Epidermal melanocyte (primary cell): Measurements from ENCODE around the gene HMGN3.

Experiments used
- DNase-seq: peaks from one replicate; pipeline ENCODE4 v3.0.0; 2011; ENCODE audit warnings: low spot score; ENCODE audit not compliant: insufficient read length

HMGN3 gene

DNA sequence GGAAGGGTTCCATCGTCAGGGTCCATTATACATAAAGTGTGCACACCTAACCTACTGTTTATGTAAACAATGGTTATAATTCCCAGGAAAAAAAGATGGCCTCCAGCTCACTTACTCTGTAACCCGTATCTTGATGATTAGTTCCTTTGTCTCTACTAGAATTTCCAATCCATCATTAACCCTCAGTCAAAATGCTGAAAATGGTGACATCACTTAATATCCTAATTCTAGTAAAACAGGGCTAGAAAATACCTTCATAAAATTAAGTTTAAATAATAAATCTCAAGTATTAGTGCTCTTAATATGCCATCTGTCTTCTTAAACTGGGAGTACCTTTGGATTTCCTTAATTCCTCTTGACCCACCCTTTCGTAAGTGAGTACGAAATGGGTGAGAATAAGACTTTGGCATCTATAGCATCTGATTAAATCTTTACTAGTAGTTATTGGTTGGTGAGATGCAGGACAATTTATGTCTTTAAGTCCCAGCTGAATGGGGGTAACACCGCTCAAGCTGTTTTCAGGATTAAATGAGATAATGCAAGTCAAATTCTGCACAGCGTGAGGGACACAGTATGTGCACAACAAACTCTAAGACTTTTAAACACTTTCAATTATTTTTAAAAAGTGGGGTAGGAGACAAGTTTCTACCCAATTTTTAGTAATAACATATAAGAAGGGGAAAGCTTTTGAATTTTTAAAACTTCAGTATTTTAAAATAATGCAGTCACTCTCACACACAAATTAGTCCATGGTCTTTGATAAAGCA is 1.6 kb downstream of the HMGN3 start:
- DNase-seq: no peak

- no peak for DNase-seq
Observed at GRCh38 chr6:79231666-79232065, 2.8 kb downstream of the HMGN3 start.

- no peak for DNase-seq
Observed at GRCh38 chr6:79231101-79231500, 3.4 kb downstream of the HMGN3 start.

DNA sequence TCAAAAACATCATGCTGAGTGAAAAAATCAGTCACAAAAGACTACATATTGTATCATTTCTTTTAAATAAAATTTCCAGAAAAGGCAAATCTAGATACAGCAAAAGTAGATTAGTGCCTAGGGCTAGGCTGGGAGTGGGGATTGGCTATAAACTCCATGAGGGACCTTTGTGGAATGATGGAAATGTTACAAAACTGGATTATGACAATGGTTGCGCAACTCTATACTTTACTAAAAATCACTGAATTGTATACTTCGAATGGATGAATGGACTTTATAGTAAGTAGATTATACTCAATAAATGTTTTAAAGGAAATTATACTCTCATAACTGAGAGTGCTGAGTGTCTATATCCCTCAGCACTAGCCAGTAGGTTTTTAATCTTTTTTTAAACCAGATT is 4.3 kb downstream of the HMGN3 start:
- DNase-seq: no peak

DNA sequence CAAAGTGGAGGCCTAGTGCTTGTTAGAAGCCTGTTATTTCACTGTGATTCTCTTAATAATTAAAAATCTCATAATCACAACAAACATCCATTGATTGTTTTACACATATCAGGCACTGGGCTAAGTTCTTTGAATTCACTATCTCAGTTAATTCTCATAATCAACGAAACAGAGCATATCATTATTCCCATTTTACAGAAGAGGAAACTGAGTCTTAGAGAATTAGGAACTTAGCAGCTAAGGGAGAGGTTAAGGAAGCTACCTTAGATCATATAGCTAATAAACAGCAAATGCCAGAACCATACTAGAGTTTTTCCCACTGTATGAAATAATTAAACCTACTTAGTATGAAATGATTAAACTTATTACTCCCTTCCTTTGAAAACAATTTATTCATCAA is 7.0 kb downstream of the HMGN3 start:
- no peak for DNase-seq

- DNase-seq: no peak
Observed at GRCh38 chr6:79226660-79227059, 7.8 kb downstream of the HMGN3 start.

- DNase-seq: no peak
Observed at GRCh38 chr6:79225717-79226599, 8.5 kb downstream of the HMGN3 start.

GRCh38 chr6:79223611-79224404 is 10.7 kb downstream of the HMGN3 start:
- no peak for DNase-seq

DNA sequence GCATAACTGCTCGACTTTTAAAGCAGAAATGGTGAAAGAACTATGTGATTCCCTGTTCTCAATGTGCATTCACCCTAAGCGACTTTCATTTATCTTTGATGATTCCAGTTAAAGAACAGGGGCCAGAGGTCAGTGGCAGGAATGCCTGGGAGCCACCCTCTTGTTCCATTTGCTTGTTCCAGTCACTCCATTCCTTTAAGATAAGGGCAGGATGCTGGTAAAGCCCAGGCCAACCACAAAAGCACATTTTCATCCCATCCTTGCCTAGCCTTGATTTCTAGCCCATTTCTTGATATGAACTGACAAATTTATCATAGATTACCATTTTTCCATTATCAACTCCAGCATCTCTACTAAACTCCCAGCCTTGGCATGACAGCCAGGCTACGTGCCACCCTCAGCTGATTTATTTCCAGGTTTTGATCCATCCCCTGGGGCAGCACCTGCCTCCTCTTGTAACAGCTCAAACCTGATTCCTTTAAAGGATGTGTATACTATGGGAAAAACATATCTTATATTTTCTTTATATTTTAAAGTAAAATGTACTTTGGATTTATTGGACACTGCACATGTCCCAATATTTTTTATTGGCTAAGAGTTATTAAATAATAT is 19.2 kb downstream of the HMGN3 start:
- no peak for DNase-seq

DNA sequence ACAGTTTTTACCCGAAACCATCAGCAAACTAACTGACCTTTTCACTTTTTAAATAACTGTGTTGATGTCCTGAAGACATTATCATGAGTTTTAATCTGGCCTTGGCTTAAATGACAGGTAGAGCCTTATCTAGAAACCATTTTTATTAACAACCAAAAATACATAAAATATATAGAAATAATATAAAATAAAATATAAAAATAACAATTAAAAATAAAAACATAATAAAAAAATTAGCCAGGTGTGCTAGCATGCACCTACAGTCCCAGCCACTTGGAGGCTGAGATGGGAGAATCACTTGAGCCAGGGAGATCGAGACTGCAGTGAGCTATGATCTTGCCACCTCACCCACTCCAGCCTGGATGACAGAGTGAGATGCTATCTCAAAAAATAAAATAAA is 21.6 kb downstream of the HMGN3 start:
- no peak for DNase-seq

GRCh38 chr6:79208816-79209215 is 25.7 kb downstream of the HMGN3 start:
- no peak for DNase-seq

DNA sequence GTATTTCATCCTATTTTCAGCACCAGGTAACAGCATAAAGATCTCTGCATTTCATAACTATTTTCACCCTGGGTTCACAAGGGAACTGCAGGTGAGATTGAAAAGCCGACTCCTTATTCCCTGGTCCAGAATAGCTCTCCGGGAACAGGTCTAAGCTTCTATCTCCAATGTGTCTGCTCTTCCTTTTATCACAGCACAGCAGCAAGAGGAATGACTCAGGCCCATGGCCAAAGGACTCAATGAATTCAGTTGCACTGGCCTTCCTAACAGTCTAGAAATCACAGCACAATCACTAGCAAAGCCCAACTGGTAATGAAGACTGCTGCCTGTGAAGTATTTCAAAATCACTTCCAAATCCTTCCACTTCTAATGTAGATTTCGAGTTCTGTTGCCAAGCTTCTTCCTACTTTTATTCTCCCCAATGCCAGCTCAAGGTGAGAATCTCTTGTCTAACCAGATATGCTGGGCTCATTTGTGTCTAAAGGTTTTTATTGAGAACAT is 30.7 kb downstream of the HMGN3 start:
- DNase-seq: no peak

GRCh38 chr6:79202556-79202955 is 31.9 kb downstream of the HMGN3 start:
- DNase-seq: no peak

DNA sequence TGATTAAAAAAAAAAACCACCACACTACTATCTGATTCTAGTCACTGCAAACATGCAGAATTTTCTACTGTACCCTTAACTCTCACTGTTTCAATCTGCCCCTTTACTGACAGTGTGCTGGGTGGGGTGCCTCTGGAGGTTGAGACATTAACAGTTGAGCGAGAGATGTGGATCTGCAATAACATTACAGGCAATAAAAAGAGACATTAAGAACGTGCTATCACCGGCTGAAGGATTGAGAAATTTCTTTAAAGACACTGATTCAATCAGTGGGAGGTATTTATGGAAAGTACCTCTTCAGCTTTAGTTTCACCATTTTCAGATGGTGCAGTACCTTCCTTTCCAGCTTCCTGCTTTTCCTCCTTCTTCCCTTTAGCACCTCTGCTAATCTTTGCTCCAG is 32.5 kb downstream of the HMGN3 start:
- no peak for DNase-seq

DNA sequence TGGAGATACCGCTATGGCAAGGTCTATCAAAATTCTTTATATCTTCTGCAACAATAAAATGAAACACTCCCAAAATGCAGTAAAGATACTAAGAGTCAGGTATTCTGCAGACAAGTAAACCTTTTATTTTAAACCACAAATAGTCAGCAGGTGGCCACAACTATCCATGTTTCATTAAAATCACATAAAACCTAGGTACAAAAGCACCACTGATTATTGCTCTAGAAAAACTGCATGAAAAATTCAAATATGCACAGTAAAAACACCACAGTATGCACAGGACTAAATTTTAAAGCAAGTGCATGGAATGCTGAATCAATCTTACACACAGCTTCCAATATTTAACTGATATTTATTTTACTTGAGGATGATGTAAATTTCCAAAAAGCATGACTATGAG is 33.3 kb downstream of the HMGN3 start:
- no peak for DNase-seq

DNA sequence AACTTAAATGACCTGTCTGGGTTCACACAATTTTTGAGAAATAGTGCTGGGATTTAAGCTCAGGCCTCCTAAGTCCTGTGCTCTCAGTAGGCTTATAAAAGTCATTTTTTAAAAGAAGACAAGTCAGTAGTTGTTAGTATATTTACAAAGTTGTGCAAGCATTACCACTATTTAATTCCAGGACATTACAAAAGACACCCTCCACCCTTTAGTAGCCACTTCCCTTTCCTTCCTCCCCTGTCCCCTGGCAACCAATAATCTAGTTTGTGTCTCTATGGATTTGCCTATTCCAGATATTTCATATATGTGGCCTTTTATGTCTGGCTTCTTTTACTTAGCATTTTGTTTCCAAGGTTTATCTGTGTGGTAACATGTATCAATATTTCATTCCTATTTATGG is 37.6 kb downstream of the HMGN3 start:
- DNase-seq: no peak

GRCh38 chr6:79193971-79194370 is 40.5 kb downstream of the HMGN3 start:
- DNase-seq: no peak

DNA sequence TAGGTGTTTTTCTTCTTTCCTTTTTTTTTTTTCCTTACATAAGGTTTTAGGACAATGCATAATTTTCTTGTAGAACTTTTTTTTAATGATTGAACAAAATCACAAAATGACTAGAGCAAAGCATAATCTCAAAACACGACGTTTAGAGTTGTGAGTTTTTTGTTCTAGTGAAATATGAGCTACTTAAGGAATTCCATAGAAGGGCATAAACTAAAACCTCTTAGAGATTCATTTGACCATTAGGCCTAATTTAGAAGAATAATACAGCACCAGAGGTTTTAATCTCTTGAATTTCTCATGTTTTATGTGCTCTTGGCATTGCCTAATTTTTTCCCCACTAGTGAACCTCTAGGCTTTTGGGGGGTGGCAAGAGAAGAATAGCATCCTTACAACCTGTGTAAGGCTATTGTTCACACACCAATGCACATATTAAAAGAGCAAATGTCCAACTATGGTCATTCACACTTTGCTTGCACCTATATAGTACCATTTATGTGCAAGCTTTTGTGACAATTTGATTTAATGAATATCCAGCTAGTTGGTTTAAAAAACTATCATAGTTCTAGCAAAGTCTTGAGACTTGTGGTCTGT is 44.6 kb downstream of the HMGN3 start:
- DNase-seq: no peak

DNA sequence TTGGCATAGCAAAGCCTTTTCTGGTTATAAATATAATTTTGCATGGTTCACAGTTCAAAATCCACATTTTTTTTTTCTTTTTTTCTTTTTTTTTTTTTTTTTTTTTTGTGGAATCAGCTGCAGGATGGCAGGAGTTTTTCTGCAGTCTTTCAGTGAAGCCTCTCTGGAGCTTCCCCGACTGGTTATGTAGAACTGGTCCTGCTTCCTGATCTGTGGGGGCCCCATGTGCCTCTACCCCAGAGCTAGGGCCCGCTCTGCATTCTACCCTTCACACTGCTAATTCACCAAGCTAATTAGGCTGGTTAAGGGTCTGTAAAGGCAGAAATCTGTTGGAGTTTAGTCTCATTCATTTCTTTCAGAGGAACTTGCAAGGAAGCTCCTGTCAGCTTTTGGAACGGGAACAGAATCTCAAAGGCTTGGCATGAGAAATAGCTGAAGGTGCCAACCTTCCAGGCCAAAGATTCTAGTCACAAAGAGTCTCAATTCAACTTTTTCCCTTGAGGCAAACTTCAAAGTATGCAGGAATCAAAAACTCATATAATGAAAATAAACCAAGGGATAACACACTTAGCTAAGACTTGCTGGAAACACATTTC is 45.5 kb downstream of the HMGN3 start:
- no peak for DNase-seq

- no peak for DNase-seq
Observed at GRCh38 chr6:79188107-79188506, 46.4 kb downstream of the HMGN3 start.

DNA sequence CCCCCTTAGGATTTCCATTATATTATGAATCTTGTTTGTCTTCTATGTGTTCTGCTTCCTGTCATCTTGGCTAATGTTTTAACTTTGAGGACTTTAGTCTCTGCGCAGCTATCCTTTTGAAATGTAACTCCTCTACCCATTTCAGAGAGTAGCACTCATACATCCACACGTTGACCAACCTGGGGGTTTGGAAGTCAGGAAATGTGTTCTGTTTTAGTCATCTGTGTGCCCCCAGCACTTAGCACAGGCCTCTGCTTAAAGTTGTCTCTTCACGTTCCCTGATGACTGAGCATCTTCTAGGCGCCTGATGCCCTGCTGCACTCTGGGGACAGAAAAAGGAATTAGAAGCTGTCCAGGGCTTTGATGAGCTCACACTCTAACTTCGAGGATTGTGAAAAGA is 47.9 kb downstream of the HMGN3 start:
- DNase-seq: no peak
